GM23248 (cell line): ENCODE measurements around the gene GRIP2. TPM values are rescaled to one million over a fixed set of nuclear protein-coding genes. Genes with fewer than 3 reads are reported as not detected.
A peak's percentile ranks its signal among the peaks of the same experiment; 100 is the strongest.

Source experiments
- DNase-seq: peaks from one replicate; pipeline ENCODE4 v3.0.0-alpha.2; 2015
- H2AFZ ChIP-seq: fragments of 200-600 bp; sonication (generic); 2 replicates; pipeline ENCODE4 v1.6.1; 2016; ENCODE audit warnings: antibody characterized with exemption
- H3F3A ChIP-seq: fragments of 200-600 bp; sonication (generic); 2 replicates; pipeline ENCODE4 v1.6.1; 2016; ENCODE audit warnings: mild to moderate bottlenecking, antibody characterized with exemption, mixed run types; ENCODE audit not compliant: insufficient read depth
- H3K27ac ChIP-seq: fragments of 200-600 bp; sonication (generic); 2 replicates; pipeline ENCODE4 v1.5.1; 2016; ENCODE audit warnings: mild to moderate bottlenecking
- H3K27me3 ChIP-seq: fragments of 200-600 bp; sonication (generic); replicated peaks from 2 replicates; pipeline ENCODE4 v1.6.1; 2016; ENCODE audit warnings: mild to moderate bottlenecking; ENCODE audit not compliant: insufficient read depth
- H3K36me3 ChIP-seq: fragments of 200-600 bp; sonication (generic); 2 replicates; pipeline ENCODE4 v1.6.1; 2016; ENCODE audit warnings: low read depth, mild to moderate bottlenecking
- H3K4me1 ChIP-seq: fragments of 200-600 bp; sonication (generic); 2 replicates; pipeline ENCODE4 v1.6.1; 2016; ENCODE audit warnings: mild to moderate bottlenecking; ENCODE audit not compliant: insufficient read depth
- H3K4me2 ChIP-seq: fragments of 200-600 bp; sonication (generic); one replicate; pipeline ENCODE4 v1.6.1; 2016; ENCODE audit warnings: mild to moderate bottlenecking; ENCODE audit not compliant: unreplicated experiment
- H3K4me3 ChIP-seq: fragments of 200-600 bp; sonication (generic); 2 replicates; pipeline ENCODE4 v1.5.1; 2016; ENCODE audit warnings: mild to moderate bottlenecking
- H3K79me2 ChIP-seq: fragments of 200-600 bp; sonication (generic); 2 replicates; pipeline ENCODE4 v1.6.1; 2016; ENCODE audit warnings: mild to moderate bottlenecking; ENCODE audit not compliant: insufficient read depth
- H3K9ac ChIP-seq: fragments of 200-600 bp; sonication (generic); 2 replicates; pipeline ENCODE4 v1.6.1; 2016; ENCODE audit warnings: mild to moderate bottlenecking
- H3K9me2 ChIP-seq: fragments of 200-600 bp; sonication (generic); 2 replicates; pipeline ENCODE4 v1.6.1; 2016; ENCODE audit warnings: mixed run types, mild to moderate bottlenecking, moderate library complexity; ENCODE audit not compliant: insufficient read depth
- H3K9me3 ChIP-seq: fragments of 200-600 bp; sonication (generic); one replicate; pipeline ENCODE4 v1.6.1; 2017; ENCODE audit warnings: low read depth
- H4K20me1 ChIP-seq: fragments of 200-600 bp; sonication (generic); 2 replicates; pipeline ENCODE4 v1.6.0; 2016; ENCODE audit not compliant: insufficient read depth
- EZH2 ChIP-seq: fragments of 200-600 bp; sonication (generic); IDR thresholded peaks from 2 replicates; pipeline ENCODE4 v1.6.1; 2018; ENCODE audit warnings: antibody characterized with exemption, mild to moderate bottlenecking; ENCODE audit not compliant: insufficient read depth, poor library complexity, severe bottlenecking
- EZH2phosphoT487 ChIP-seq: fragments of 200-600 bp; sonication (generic); IDR thresholded peaks from 2 replicates; pipeline ENCODE4 v1.6.1; 2018; ENCODE audit warnings: antibody characterized with exemption, moderate library complexity, mild to moderate bottlenecking, low read depth; ENCODE audit not compliant: insufficient read depth
- WGBS, 2 experiments: methylation state at CpG; one replicate each; pipeline ENCODE4 v1.1.6; 2015 to 2017; ENCODE audit warnings: low lambda C conversion rate in 2 of 2, low coverage in 1 of 2; ENCODE audit errors: missing lambda C conversion rate in 2 of 2; 5-methylcytosine and 5-hydroxymethylcytosine counted together
- in situ Hi-C: fragments of 300-500 bp; cut with MboI; formaldehyde crosslinking; loops from 2 replicates; pipeline ENCODE4 v1.15.0; 2020
- polyA plus RNA-seq: library from polyadenylated mRNA; unstranded; fragments of >200 nt; fragmentation: Nextera tagmentation; extraction: Ambion mirVana; gene quantifications from 2 replicates; pipeline ENCODE4 v1.2.1, GENCODE V29; 2016
- total RNA-seq: library from RNA; depleted of rRNA; stranded (reverse); fragments of >200 nt; shearing (Covaris generic); gene quantifications from 2 replicates; pipeline ENCODE4 v1.2.3, GENCODE V29; 2014

GRIP2 gene
- total and polyA plus RNA-seq, 2 experiments from 2014 or later, result 0.11 to 0.14 TPM

- Histone ChIP-seq H4K20me1 (no peaks in the 10 kb centered on the region), H3K9me3 (no peaks in the 10 kb centered on the region), H3K9ac (no peak overlapping the region), H3K27me3 (peaks cover 7% of the 10 kb centered on the region), H3K9me2 (no peaks in the 10 kb centered on the region), H3K27ac (no peak overlapping the region), H3K4me3 (no peak overlapping the region), H3K4me1 (no peaks in the 10 kb centered on the region), H2AFZ (no peak overlapping the region), H3F3A (no peaks in the 10 kb centered on the region; the same call in 1 of the 2 replicates), H3K36me3 (no peaks in the 10 kb centered on the region), H3K79me2 (no peaks in the 10 kb centered on the region), H3K4me2 (no peak overlapping the region)
- in situ Hi-C loops, result no loop called here
- WGBS, 2 experiments, result 52 to 57% methylated on average over 3 of the region's 3 CpGs
- TF ChIP-seq EZH2 (no peak), EZH2phosphoT487 (no peak)
- no peak for DNase-seq
These were observed 12.1 kb downstream of the GRIP2 start for GRCh38 chr3:14528081-14528480.

DNA sequence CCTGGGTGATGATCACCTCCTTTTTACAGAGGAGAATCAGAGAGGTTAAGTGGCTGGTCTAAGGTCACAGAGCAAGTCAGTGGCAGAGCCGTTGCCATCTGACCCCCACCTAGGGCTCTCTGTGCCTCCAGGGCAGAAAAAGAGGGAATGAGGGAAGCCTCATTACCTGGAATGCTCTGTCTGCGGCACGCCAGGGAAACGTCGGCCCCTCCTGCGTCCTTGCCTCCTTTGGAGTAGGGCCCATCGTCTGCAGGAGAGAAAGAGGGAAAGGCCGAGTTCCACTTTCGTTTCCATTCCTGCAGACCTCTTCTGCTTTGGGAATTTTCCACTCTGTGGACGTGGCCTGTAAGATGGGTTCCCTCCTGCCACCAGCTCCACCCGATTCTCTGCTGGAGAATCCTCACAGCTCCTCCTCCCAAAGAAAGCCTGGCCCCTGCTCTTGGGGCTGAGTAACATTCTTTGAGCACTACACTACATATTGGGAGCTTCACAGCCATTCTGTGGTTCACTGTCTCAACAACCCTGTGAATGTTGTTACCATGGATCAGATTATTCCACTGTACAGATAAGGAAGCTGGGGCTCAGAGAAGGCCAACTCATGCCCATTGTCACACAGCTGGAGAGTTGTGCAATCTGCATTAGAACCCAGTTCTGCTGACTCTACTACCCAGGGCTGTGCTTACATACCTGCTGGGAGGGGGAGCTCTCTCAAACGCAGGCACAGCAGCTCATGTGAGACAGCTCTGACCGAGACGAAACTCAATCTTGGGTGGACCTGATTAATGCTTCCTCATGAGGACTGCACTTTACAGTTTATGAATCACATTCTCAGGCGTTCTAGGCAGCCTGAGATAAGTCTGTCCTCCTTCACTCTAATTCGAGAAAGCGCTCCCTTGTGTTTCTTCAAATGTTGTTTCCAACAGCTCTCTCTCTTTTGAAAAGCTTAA lies 14.2 kb downstream of the GRIP2 start:
- Histone ChIP-seq H3K4me1 (no peaks in the 10 kb centered on the region), H3K4me2 (no peak overlapping the region), H3K27ac (no peak overlapping the region; the same call in 1 of the 2 replicates), H3K4me3 (peak overlapping the region; percentile 21; the same call in 1 of the 2 replicates), H3K9me2 (no peaks in the 10 kb centered on the region), H3K36me3 (no peaks in the 10 kb centered on the region), H3K27me3 (peaks cover 4% of the 10 kb centered on the region; the same call in 1 of the 2 replicates), H3F3A (no peaks in the 10 kb centered on the region; the same call in 1 of the 2 replicates), H4K20me1 (no peaks in the 10 kb centered on the region), H3K9me3 (no peaks in the 10 kb centered on the region), H3K79me2 (no peaks in the 10 kb centered on the region), H2AFZ (peak overlapping the region; percentile 39), H3K9ac (peak overlapping the region; percentile 52; the same call in 1 of the 2 replicates)
- WGBS, 2 experiments, result 27 to 28% methylated on average over 17 of the region's 17 CpGs
- no peak for TF ChIP-seq EZH2
- TF ChIP-seq EZH2phosphoT487, result no peak
- DNase-seq, result peak; percentile 69
- in situ Hi-C loops, result no loop called here

DNA sequence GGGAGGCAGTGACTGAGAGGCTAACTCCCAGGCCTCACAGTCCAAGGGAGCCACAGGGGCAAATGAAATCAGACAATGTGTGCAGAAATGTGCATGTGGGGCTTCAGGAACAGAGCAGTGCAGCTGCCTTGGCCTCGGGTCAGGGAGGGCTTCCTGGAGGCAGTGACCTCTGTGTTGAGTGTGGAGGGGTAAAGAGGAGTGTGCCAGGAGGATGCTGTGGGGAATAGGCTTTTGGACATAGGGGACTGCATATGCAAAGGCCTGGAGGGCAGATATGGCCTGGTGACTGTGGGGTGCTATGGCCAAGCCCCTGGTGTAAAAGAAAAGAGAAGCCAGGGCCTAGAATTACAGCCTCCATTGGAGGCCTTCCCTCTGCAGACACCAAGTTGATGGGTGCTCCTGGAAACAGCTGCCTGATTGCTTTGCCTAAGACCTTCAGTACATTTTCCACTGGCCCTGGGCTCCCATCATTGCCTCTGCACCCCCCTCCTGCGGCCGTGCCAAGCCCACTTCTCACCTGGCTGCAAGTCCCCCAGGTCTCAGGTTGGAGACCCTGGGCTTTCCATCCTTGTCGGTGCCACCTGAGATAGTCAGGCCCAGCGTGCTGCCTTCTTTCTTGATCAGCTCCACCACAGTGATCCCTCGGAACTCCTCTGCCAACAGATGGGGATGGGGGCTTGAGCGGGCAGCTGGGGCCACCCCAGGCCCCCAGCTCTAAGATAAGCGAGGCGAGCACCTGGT lies 15.1 kb downstream of the GRIP2 start:
- Histone ChIP-seq H4K20me1 (no peaks in the 10 kb centered on the region), H3K4me3 (no peak overlapping the region), H3K27ac (no peak overlapping the region), H3F3A (no peaks in the 10 kb centered on the region; the same call in 1 of the 2 replicates), H3K4me1 (no peaks in the 10 kb centered on the region), H2AFZ (no peak overlapping the region), H3K4me2 (no peak overlapping the region), H3K9me2 (no peaks in the 10 kb centered on the region), H3K27me3 (peaks cover 4% of the 10 kb centered on the region; the same call in 1 of the 2 replicates), H3K9ac (peak overlapping the region; percentile 52; the same call in 1 of the 2 replicates), H3K79me2 (no peaks in the 10 kb centered on the region), H3K36me3 (no peaks in the 10 kb centered on the region), H3K9me3 (no peaks in the 10 kb centered on the region)
- no peak for TF ChIP-seq EZH2phosphoT487
- TF ChIP-seq EZH2, result no peak
- in situ Hi-C loops, result loop anchor here (25.0 kb wide), 1 partner anchor 387 kb away; no protein-coding TSS in a partner anchor
- 74% methylated on average over 9 of the region's 9 CpGs for WGBS, 2 experiments
- DNase-seq, result no peak

- Histone ChIP-seq H3K36me3 (no peaks in the 10 kb centered on the region), H3K9me2 (no peaks in the 10 kb centered on the region), H3K4me2 (no peak overlapping the region), H3K27ac (no peak overlapping the region), H3K27me3 (peaks cover under 1% of the 10 kb centered on the region; the same call in 1 of the 2 replicates), H3K9ac (no peak overlapping the region), H3K9me3 (no peaks in the 10 kb centered on the region), H3K79me2 (no peaks in the 10 kb centered on the region), H4K20me1 (no peaks in the 10 kb centered on the region), H2AFZ (no peak overlapping the region), H3F3A (no peaks in the 10 kb centered on the region; the same call in 1 of the 2 replicates), H3K4me1 (no peaks in the 10 kb centered on the region), H3K4me3 (no peak overlapping the region)
- WGBS, 2 experiments, result 88 to 93% methylated on average over 14 of the region's 14 CpGs
- no peak for DNase-seq
- in situ Hi-C loops, result loop anchor here (25.0 kb wide), 1 partner anchor 388 kb away; no protein-coding TSS in a partner anchor
- TF ChIP-seq EZH2 (no peak), EZH2phosphoT487 (no peak)
These were observed 15.8 kb downstream of the GRIP2 start for GRCh38 chr3:14524311-14524711.
